Cerebellar nuclear complex (tissue), 1 donor: Measurements from ENCODE around the gene ASTN2.

Experiments
- DNase-seq, 2 experiments: peaks; one replicate each; lab custom pipeline; 2025; lab: John Stamatoyannopoulos, UW

Gene ASTN2

DNA sequence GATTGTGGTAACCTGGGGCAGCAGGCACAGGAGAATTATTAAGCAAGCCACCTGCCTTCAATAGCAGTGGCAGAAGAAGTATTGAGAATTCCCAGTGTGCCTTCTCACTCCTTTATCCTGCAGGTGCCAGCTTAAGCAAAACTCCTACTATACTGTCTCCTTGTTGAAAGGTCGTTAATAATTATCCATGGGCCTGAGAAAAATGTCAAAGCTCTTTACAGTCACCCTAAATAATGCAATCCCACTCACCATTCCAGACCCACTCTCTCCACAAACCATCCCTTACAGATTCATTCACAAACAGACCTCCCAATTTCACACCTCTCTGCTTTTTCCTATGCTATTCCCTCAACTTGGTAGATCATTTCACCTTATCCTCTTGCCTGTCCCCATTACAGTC, 889.2 kb downstream of the ASTN2 start:
- no peak for DNase-seq

DNA sequence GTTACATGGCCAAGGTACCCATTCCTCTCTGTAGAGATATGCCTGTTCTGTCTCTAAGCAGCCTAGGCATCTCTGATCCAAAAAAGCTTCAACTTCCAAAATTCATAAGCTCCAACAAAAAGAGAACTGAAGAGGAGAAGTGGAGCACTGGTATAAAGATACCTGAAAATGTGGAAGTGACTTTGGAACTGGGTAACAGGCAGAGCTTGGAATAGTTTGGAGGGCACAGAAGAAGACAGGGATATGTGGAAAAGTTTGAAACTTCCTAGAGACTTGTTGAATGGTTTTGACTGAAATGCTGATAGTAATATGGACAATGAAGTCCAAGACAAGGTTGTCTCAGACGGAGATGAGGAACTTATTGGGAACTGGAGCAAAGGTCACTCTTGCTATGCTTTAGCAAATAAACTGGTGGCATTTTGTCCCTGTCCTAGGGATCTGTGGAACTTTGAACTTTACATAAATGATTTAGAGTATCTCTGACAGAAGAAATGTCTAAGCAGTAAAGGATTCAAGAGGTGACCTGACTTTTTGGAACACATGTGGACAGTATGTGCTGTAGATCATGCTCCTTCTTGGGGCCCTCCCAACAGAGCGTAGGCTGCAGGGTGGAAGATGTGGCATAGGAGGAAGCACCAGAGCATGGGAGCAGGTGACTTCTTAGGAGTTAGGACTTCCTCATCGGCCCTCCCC, 889.9 kb downstream of the ASTN2 start:
- no peak for DNase-seq

- DNase-seq: no peak
Observed at GRCh38 chr9:116520218-116520617, 894.6 kb downstream of the ASTN2 start.

DNA sequence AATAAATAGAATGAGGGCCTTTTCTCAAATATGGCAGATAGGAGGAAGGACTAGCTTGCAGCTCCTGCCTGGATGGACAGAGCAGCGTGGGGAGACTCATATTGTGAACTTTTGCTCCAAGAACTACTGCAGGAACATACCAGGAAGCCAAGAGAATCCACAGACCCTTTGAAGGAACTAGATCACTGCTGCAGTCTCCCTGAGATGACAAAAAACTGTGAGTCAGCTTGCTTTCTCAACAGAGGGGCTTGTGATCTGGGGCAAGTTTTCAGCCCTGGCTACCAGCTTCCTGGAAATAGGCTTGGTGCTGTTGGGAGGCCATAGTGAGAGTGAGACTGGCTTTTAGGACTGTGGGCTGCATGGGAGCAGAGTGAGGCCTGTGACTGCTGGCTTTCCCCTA, 898.4 kb downstream of the ASTN2 start:
- DNase-seq: no peak

DNA sequence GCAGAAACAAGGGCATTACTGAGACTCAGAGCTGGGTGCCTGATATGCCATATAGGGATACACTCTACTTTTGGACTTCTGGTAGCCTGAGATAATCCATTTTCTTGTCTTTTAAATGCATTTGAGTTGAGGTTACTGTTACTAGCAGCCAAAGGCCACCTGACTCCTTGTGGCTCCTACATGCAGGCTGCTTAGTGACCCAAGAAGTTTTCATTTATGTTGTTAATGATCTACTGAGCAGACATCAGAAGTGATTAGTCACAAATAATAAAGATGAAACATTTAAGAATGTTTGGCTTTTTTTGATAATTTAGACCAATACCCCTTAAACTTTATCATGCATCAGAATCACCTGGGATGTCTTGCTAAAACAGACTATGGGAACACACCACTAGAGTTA, 899.3 kb downstream of the ASTN2 start:
- no peak for DNase-seq

DNA sequence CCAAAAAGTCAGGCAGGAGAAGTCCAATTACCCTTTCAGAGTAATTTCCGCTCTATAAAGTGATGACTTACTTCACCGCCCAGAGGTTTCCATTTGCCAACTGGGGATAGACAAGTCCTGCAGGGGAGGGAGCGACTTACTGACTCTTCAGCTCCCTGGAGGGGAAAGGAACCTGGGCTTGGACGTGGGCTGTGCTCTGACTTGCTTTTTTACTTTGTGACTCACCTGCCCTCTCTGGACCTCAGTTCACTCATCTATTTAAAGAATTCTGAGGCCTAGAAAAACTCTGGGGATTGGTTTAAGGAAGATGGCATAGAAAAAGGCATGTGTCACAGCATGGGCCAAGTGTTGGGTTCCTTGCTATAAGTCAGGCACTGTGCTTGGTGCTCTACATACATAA, 908.2 kb downstream of the ASTN2 start:
- DNase-seq: no peak

GRCh38 chr9:116504893-116505480, 909.9 kb downstream of the ASTN2 start:
- DNase-seq: no peak

DNA sequence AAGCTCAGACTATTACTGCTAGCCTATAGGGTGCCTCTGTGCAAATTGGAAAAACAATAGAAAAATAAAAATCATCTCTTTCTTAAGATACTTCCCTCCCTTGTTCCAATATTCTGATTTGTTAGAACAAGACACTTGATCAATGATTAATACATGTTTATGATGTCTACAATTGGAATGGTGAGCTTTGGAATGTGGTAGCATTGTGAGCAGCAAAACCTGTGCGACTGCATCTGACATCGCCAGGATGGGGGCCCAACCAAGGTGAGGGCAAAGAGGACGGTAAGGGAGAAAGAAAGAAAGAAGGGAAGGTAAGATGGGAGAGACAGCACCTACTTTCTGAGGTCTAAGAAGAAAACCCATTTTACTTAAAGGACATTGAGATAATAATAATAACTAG, 910.8 kb downstream of the ASTN2 start:
- DNase-seq: no peak

DNA sequence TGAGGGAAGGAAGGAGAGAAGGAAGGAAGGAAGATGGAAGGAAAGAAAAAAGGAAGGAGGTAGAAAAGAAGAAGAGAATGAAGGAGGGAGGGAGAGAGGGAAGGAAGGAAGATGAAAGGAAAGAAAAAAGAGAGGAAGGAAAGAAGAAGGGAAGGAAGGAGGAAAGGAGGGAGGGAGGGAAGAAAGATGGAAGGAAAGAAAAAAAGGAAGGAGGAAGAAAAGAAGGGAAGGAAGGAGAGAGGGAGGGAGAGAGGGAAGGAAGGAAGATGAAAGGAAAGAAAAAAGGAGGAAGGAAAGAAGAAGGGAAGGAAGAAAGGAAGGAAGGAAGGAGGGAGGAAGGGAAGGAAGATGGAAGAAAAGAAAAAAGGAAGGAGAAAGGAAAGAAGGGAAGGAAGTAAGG, 912.1 kb downstream of the ASTN2 start:
- DNase-seq: no peak

DNA sequence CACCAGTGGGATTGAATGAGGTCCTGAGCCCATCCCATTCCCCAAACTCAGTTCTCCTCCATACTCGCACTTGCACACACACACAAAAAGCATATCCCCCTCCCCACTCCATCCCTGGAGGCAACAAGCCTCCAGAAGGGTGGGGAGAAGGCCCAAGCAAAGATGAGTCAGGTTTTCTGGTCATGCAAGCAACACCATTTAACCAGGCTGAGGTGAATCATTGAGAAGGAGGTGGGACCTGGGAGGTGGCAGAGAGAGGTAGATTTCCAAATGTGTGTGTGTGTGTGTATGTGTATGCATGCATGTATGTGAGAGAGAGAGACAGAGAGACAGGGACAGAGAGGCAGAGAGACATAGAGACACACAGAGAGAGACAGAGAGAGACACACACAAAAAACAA, 913.0 kb downstream of the ASTN2 start:
- DNase-seq: no peak

- no peak for DNase-seq
Observed at GRCh38 chr9:116499986-116500871, 914.6 kb downstream of the ASTN2 start.

DNA sequence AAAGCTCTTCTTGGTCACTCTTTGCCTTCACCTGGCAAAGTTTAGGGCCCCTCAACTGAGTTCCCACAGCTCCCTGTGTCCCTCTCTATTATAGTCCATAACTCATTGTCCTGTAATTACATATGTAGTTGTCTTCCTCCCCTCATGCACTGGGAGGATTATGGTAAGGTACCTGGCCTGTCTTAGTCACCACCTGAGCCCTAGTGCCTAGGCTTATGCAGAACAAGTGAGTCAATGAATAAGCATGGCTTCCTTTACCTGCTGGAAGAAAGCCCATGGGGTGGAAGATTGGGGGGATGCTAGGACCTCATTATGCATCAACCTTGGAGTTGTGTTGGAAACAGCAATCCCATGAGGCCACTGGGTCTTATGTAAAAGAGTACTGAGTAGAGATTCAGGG, 915.4 kb downstream of the ASTN2 start:
- no peak for DNase-seq

DNA sequence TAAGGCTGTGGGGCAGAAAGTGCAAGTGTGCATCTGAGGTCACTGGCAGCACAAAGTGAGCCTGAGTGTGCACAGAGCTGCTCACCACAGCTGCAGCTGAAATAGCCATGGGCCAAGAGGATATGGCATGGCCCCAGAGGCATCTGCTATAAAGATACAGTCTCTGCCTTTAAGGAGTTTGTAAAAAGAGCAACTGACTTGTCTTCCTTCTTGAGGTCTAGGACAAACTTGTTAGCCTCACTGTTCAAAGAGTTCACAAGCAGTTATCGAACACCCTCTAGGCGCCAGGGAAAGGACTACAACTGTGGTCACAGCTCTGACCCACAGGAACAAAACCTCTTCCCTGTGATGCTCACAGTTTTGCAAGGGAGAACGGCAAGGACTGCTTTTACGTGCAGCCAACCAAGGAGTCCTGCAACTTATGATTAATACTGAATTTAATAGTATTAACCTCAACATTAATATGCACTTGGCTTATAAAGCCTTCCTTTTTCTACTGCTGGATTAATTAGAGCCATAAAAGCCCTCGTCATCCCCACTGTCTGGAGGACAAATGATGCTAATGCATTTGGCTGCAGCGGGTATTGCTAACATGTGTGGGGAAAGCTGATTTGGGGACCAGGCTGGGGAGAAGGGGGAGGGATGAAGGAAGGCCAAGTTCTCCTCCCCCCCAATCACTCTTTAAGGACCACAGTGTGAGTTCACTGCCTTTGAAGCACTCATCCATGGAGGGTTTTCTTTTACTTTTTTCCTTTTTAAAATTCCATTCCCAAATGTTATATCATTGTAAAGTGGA, 917.6 kb downstream of the ASTN2 start:
- no peak for DNase-seq

- no peak for DNase-seq
Observed at GRCh38 chr9:116496167-116496566, 918.7 kb downstream of the ASTN2 start.

DNA sequence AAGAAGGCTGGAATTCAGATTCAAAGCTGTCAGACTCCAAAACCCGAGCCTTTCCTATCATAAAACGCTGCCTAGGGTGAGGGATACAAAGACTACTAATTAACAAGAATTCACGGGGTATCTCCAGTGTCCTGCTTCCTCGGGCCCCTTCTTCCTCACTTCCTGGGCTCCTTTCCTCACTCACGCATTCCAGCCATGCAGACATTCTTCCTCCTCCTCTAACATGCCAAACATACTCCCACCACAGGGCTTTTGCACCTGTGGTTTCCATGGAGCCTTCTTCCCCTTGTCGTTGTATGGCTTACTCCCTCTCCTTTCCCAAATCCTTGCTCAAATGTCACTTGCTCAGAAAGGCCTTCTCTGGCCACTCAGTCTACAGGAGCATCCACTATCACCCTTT, 919.1 kb downstream of the ASTN2 start:
- DNase-seq: no peak

DNA sequence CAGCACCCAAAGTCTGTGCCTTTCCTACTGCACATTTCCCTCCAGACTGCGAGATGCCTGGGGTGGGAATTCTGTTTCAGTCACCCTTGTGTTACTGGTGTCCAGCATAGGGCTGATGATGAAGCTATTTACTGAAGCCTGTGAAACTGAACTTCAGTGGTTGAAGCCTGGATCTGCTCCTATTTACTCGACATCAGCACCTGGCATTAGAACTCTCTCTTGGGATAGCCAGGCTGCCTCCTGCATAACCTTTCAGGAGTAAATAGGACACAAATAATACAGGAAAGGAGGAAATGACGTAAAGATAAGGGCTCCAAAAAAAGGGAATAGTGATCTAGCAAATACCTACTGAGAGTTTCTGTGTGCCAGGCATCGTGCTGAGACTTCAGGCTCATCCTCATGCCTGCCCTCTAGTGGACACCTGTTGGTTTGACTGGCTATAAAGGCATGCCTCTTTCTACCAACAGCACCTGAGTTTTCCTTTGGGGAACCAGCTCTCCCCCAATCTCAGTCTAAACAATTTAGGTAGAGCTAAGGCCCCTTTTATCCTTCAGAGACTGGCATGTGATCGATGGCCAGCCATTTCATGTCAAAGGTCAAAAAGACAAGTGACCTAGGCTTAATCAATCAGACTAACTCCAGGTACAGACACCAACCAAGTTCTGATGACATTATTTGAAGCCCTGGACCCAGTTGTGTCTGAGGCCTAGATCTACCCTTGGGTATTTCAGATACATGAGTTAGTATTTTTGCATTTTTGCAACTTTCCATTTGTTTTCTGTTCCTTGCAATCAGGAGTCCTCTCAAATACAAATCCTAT, 919.8 kb downstream of the ASTN2 start:
- no peak for DNase-seq

DNA sequence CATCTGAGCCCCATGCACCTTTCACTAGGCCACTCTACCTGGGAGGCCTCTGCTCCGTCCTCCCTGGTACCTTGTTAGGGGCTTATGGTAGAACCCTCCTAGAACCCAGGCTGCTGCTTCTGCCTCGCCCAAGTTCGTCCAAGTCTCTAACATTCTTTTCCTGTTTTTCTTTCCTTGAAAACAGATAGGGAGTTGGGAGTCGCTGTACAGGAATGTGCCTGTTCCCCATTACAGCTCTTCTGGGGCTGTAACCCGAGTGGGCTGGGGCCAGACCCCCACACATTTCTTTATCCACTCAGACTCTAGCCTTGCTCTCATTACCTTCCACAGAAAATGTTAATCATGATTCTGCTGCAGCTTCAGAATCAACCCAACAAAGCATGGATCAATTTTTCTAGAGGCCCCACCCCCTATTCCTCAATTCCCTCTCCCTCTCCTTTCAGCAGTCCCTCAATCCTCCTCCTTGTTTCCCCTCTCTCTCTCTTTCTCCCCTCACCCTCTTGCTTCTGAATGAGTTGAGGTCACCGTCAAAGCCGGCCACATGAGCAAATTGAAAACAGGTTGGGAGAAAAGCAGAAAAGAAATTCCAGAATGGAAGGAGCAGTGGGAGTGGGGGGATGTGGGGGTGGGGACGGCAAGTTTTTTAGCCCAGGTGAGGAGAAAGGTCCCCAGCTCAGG, 921.5 kb downstream of the ASTN2 start:
- no peak for DNase-seq

DNA sequence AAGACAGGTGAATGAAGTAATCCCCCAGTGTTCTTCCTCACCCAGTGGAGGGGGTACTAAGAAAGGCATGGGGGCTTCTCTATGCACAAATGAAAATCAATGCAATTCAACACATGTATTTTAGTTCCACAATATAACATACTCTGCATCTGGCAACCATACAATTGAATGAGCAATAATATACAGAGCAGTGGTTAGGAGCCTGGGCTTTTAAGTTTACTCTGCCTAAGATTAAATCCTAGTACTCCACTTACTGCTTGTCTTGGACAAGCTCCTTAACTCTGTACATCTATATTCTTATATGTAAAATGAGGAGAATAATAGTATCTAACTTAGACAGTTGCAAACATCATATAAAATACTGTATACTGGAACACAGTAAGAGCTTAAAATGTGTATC, 923.2 kb downstream of the ASTN2 start:
- no peak for DNase-seq

GRCh38 chr9:116491219-116491618, 923.6 kb downstream of the ASTN2 start:
- DNase-seq: no peak

GRCh38 chr9:116490321-116490720, 924.5 kb downstream of the ASTN2 start:
- no peak for DNase-seq

GRCh38 chr9:116488373-116488772, 926.5 kb downstream of the ASTN2 start:
- no peak for DNase-seq
